ENCODE results near the gene CXXC1. TPM values are rescaled to one million over a fixed set of nuclear protein-coding genes. Genes with fewer than 3 reads are reported as not detected.
A peak's percentile ranks its signal among the peaks of the same experiment; 100 is the strongest.

Gene CXXC1
- total and polyA plus RNA-seq, 7 donors, result 27.0 to 83.2 (median 49.0) TPM

DNA sequence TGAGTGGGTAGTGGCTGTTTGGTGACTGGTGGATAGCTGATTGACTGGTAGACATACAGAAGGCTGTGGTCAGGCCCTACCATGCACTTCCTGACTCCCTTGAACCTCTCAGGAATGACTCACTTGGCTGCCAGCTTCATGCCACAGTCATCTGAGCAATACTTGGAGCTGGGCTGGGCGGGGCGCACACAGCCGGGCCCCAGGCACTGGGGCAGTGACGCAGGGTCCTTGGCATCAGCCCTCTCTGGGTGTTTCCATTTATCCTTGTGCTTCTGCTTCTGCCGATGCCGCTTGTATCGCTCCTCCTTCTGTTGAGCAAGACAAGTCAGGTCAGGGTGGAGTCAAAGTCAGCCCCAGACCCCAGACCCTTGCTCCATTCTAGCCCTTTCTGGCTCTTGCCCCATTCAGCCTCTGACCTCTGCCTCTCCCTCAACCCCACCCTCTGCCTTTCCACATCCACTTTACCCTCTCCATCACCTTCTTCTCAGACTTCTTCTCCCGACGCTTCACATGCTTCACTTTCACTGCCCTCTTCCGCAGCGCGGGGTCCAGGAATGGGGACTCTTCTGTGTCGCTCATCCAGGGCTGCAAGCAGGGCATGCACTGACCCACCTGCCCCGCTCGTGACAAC is 3.1 kb downstream of the CXXC1 start:
- Histone ChIP-seq H3K4me3 (no peak overlapping the region), H3K4me1 (peaks cover 0 to 34% (median 31%) of the 10 kb centered on the region in 4 donors), H3K27ac (no peak overlapping the region), H3K36me3 (peaks cover 0 to 40% (median 10%) of the 10 kb centered on the region in 4 donors), H3K27me3 (no peaks in the 10 kb centered on the region), H3K9me3 (no peaks in the 10 kb centered on the region)
- WGBS, 2 donors, result 96% methylated on average over 15 of the region's 15 CpGs
- TF ChIP-seq EP300 (IDR thresholded peaks at IDR 0.05), result no peak
- TF ChIP-seq POLR2AphosphoS5 (IDR thresholded peaks at IDR 0.05), result no peak
- TF ChIP-seq, protein P1, sequence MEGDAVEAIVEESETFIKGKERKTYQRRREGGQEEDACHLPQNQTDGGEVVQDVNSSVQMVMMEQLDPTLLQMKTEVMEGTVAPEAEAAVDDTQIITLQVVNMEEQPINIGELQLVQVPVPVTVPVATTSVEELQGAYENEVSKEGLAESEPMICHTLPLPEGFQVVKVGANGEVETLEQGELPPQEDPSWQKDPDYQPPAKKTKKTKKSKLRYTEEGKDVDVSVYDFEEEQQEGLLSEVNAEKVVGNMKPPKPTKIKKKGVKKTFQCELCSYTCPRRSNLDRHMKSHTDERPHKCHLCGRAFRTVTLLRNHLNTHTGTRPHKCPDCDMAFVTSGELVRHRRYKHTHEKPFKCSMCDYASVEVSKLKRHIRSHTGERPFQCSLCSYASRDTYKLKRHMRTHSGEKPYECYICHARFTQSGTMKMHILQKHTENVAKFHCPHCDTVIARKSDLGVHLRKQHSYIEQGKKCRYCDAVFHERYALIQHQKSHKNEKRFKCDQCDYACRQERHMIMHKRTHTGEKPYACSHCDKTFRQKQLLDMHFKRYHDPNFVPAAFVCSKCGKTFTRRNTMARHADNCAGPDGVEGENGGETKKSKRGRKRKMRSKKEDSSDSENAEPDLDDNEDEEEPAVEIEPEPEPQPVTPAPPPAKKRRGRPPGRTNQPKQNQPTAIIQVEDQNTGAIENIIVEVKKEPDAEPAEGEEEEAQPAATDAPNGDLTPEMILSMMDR (IDR thresholded peaks at IDR 0.05), result no peak
- no peak for TF ChIP-seq POLR2A (IDR thresholded peaks at IDR 0.05)
- no peak for DNase-seq
- intact Hi-C loops (cut with DNase I), result loop anchor here (5.0 to 10.0 kb wide), 5 partner anchors 743 to 1740 kb away; partner anchors contain the start of genes MEX3C, RPL17 and SMAD7

DNA sequence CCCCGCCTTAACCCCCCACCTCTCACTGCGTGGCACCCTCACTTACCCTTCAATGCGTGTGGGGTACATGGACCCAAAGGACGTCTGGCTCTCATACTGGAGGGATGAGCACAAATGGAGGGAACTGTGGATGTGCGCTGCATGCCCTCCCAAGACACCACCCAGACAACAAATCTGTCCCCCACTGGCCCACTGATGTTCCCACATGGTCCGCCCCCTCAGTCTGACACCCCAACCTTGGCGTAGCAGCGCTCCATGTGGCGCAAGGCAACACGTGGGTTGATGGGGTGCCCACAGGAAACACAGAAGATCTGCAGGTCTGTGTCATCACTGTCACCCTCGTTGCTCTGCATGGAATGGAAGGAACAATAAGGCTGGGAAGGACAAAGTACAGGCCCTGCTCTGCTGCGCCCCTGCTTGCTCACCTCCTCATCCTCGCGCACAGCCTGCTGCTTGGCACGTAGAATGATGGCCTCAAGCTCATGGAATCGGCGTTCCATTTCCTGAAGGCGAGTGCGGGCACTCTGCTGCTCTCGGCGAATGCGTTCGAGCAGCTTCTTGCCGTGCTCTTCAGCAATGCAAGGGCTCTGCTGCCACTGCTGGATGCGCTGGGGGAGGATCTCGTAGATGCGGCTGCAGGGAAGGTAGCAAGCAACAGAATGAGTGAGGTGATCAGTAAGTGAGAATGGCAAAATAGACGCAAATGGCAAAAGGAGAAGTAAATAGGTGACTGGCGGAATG is 3.9 kb downstream of the CXXC1 start:
- 92 to 94% methylated on average over 29 of the region's 29 CpGs for WGBS, 2 donors
- H3K9me3 ChIP-seq, result no peaks in the 10 kb centered on the region
- intact Hi-C loops (cut with DNase I), result loop anchor here (5.0 to 10.0 kb wide), 5 partner anchors 744 to 1739 kb away; partner anchors contain the start of genes MEX3C, RPL17 and SMAD7
- H3K36me3 ChIP-seq, result peaks cover 0 to 47% (median 10%) of the 10 kb centered on the region in 4 donors
- H3K27ac ChIP-seq, result no peak overlapping the region
- H3K27me3 ChIP-seq, result no peaks in the 10 kb centered on the region
- no peak overlapping the region for H3K4me3 ChIP-seq
- TF ChIP-seq POLR2A (IDR thresholded peaks at IDR 0.05) (no peak), EP300 (IDR thresholded peaks at IDR 0.05) (no peak), POLR2AphosphoS5 (IDR thresholded peaks at IDR 0.05) (no peak)
- TF ChIP-seq, protein P1 (IDR thresholded peaks at IDR 0.05), result no peak
- H3K4me1 ChIP-seq, result peaks cover 0 to 40% (median 38%) of the 10 kb centered on the region in 4 donors
- no peak for DNase-seq

DNA sequence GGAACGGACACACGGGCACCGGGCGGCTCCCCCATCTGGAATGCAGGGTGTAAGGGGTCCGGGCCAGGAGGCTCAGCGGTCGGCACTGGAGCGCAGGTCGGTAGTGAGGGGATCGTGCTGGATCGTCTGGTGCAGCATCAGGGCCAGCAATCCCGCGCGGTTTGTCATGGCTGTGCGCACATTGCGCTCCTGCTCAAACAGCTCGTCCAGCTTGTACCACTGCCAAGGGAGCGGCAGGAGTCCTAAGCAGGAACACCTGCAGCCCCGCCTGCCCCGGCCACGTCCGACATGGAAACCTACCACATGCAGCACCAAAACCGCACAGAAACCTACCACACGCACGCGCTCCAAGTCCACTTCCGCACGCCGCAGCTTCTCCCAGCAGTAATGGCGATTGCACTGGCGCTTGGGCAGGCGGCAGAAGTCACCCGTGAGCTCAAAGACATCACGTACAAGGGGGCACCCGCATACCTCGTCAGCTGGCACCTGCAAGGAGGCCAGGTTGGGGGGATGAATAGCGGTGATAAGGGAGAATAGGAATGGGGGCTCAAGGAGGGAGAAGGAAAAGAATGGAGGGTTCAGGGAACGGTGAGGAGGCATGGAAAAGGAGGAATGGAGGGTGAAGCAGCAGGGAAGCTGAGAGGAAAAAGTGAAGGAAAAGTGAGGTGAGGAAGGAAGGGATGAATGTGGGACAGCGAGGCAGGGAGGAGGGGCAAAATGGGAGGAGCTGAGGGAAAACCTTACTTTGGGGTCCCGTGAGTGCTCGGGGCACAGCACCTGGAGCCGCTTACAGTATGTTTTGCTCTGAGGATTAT is 4.8 kb downstream of the CXXC1 start:
- intact Hi-C loops (cut with DNase I), result loop anchor here (5.0 to 10.0 kb wide), 5 partner anchors 745 to 1738 kb away; partner anchors contain the start of genes MEX3C, RPL17 and SMAD7
- peak overlapping the region in 1 of 4 donors; percentile 86 for H3K4me3 ChIP-seq
- no peaks in the 10 kb centered on the region for H3K9me3 ChIP-seq
- no peaks in the 10 kb centered on the region for H3K27me3 ChIP-seq
- WGBS, 2 donors, result 91 to 94% methylated on average over 42 of the region's 42 CpGs
- H3K36me3 ChIP-seq, result peaks cover 0 to 54% (median 10%) of the 10 kb centered on the region in 4 donors
- TF ChIP-seq POLR2AphosphoS5 (IDR thresholded peaks at IDR 0.05), result no peak
- TF ChIP-seq POLR2A (IDR thresholded peaks at IDR 0.05), result no peak
- TF ChIP-seq, protein P1 (IDR thresholded peaks at IDR 0.05), result no peak
- no peak for TF ChIP-seq EP300 (IDR thresholded peaks at IDR 0.05)
- H3K4me1 ChIP-seq, result peaks cover 0 to 40% (median 36%) of the 10 kb centered on the region in 4 donors
- no peak for DNase-seq
- peak overlapping the region in 2 of 4 donors; percentile 93 to 95 for H3K27ac ChIP-seq

DNA sequence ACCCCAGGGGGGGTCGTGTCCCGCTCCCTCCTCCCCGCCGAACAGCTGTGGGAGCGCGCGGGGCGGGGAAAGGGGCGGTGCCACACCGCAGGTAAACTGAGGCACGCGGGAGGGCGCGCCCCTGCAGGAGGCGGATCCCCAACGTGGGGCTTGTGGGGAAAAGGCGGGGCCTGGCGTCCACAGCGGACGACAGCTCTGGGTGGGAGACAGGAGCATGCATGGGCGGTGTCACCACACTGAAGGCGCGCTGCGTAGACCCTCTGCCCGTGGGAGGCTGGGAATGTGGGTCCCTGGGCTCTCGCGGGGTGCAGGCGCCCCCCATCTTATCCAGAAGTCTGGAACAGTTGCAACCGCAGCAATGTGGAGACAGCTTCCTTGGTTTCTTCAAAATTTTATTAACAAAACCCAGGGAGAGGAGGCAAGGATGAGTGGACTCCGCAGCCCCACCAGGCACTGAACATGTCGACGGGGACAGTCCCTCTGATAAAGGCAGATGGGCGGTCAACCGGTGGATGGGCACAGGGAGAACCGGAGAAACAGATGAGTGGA is 5.4 kb downstream of the CXXC1 start:
- Histone ChIP-seq H3K36me3 (peaks cover under 1 to 60% (median 10%) of the 10 kb centered on the region in 4 donors), H3K4me3 (peak overlapping the region; percentile 74 to 99 (median 92)), H3K27me3 (no peaks in the 10 kb centered on the region), H3K4me1 (peaks cover 0 to 40% (median 35%) of the 10 kb centered on the region in 4 donors), H3K27ac (peak overlapping the region; percentile 93 to 96 (median 94)), H3K9me3 (no peaks in the 10 kb centered on the region)
- no peak for DNase-seq
- intact Hi-C loops (cut with DNase I), result loop anchor here (2.0 to 10.0 kb wide), 7 partner anchors 15 to 1737 kb away; partner anchors contain the start of genes CFAP53, MEX3C, RPL17 and SKA1
- 33 to 39% methylated on average over 35 of the region's 35 CpGs for WGBS, 2 donors
- TF ChIP-seq POLR2AphosphoS5 (IDR thresholded peaks at IDR 0.05) (no peak), EP300 (IDR thresholded peaks at IDR 0.05) (no peak), POLR2A (IDR thresholded peaks at IDR 0.05) (no peak)
- TF ChIP-seq, protein P1 (IDR thresholded peaks at IDR 0.05), result no peak

Data from sigmoid colon (tissue), 7 donors.